Right lobe of liver (tissue), 6 donors: ENCODE measurements around the gene RGL1. TPM values are rescaled to one million over a fixed set of nuclear protein-coding genes. Genes with fewer than 3 reads are reported as not detected.

Experiments used
- ATAC-seq, 4 donors: fragments of 200-7000 bp; cut with Tn5 transposase; one replicate each; pipeline ENCODE4 v1.9.1; 2020; ENCODE audit warnings: mild to moderate bottlenecking in 4 of 4, moderate library complexity in 4 of 4
- DNase-seq, 3 donors: peaks; one replicate each; pipeline ENCODE4 v3.0.0-alpha.2; 2020
- H3K27ac ChIP-seq, 3 donors: fragments of 200-600 bp; one replicate each; pipeline ENCODE4 v1.8.0; 2022
- H3K27me3 ChIP-seq, 2 donors: fragments of 200-600 bp; one replicate each; pipeline ENCODE4 v1.8.0; 2022
- H3K36me3 ChIP-seq, 4 donors: fragments of 200-600 bp; sonication (generic) in 1 of 4; one replicate each; pipeline versions ENCODE4 v1.5.1 to v1.8.0; 2017 to 2022; ENCODE audit warnings: control low read depth in 1 of 4
- H3K4me1 ChIP-seq, 4 donors: fragments of 200-600 bp; sonication (generic) in 1 of 4; one replicate each; pipeline versions ENCODE4 v1.5.1 to v1.8.0; 2017 to 2022; ENCODE audit warnings: control low read depth in 1 of 4
- H3K4me3 ChIP-seq, 3 donors: fragments of 200-600 bp; one replicate each; pipeline ENCODE4 v1.8.0; 2022
- H3K9me3 ChIP-seq, 4 donors: fragments of 200-600 bp; sonication (generic) in 1 of 4; one replicate each; pipeline versions ENCODE4 v1.5.1 to v1.8.0; 2017 to 2022; ENCODE audit warnings: control low read depth in 1 of 4
- CTCF ChIP-seq, 4 donors: fragments of 200-600 bp in 3 of 4; fragments of 450-650 bp in 1 of 4; IDR thresholded peaks; one replicate each; pipeline versions ENCODE4 v1.5.1 to v1.8.0; 2016 to 2022; ENCODE audit warnings: antibody characterized with exemption in 4 of 4, mild to moderate bottlenecking in 2 of 4
- POLR2A ChIP-seq: fragments of 450-650 bp; IDR thresholded peaks from one replicate; pipeline ENCODE4 v1.6.1; 2017; ENCODE audit warnings: antibody characterized with exemption, mild to moderate bottlenecking
- WGBS: methylation state at CpG from one replicate; pipeline ENCODE4 v1.1.6; 2018; ENCODE audit warnings: low coverage, low lambda C conversion rate; ENCODE audit not compliant: insufficient coverage; ENCODE audit errors: missing lambda C conversion rate; 5-methylcytosine and 5-hydroxymethylcytosine counted together
- intact Hi-C, 2 donors: fragments of 100-400 bp; cut with DNase I; formaldehyde crosslinking; loops; one replicate each; pipeline versions ENCODE4 v1.11.2 to v1.14.1; 2022
- total RNA-seq, 6 experiments: library from RNA; depleted of rRNA in 2 of 6; stranded (reverse); fragments of >200 nt in 2 of 6; fragmentation: NEBNext Ultra II Directional in 3 of 6; extraction: Animal tissue kit (Norgen Biotek cat#: 25700) in 3 of 6; gene quantifications; one replicate each; pipeline versions ENCODE4 v1.1.0 to v1.2.4, GENCODE V29; 2016 to 2023
- donor health status: DM: no; HTN: yes; CAD: no.
- donor health status: DM: no; HTN: no; CAD: no.
- donor health status: DM: no; HTN: no; CAD: no.
- donor health status: DM: no; HTN: yes; CAD: no.
- donor health status: DM: no; HTN: yes; CAD: no.

RGL1 gene
- total RNA-seq, 6 experiments from 2014 or later: 5.5 to 13.1 (median 6.9) TPM

DNA sequence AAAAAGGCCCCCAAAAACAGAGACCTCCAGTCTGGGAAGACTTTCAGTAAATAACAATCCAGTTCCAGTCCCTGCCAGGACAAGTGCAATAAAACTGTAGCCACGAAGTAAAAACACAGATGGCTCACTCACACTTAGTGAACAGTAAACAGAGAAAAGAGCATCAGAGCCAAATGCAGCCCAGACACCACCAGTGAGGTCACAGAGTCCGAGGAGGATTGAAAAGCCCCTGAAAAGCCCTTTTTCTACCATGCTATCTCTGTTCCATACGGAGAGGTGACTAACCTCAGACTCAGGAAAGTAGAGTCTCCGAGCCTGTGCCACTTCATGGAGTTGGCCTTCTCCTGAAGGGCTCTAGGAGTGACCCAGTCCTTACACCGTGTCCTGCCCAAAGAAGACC, 148.1 kb downstream of the RGL1 start:
- intact Hi-C loops: no loop called here
- H3K9me3 ChIP-seq: no peaks in the 10 kb centered on the region
- TF ChIP-seq POLR2A (no peak), CTCF (IDR thresholded peaks at IDR 0.05) (no peak)
- 53% methylated on average over 5 of the region's 5 CpGs for WGBS
- H3K4me1 ChIP-seq: no peaks in the 10 kb centered on the region
- ATAC-seq: no peak
- DNase-seq: no peak
- H3K27ac ChIP-seq: no peak overlapping the region
- no peak overlapping the region for H3K4me3 ChIP-seq
- H3K27me3 ChIP-seq: no peaks in the 10 kb centered on the region
- H3K36me3 ChIP-seq: no peaks in the 10 kb centered on the region

DNA sequence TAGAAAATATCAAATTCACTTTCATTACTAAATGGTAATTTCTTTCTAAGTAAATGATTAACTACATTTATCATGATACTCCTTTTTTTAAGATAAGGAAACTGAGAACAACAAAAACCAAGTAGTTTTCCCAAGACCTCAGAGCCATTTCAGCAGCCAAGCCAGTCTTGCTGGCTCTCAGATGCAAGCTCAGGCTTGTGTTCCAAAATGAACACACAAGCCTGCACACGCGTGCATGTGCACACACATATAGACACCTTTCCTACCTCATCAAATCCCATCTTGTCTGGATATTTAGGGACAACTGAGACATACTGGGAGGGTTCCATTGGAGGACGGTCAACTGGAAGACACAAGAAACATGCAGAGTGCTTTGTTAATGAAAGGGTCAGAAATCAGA, 149.6 kb downstream of the RGL1 start:
- no peak overlapping the region for H3K4me3 ChIP-seq
- no peaks in the 10 kb centered on the region for H3K27me3 ChIP-seq
- TF ChIP-seq CTCF (IDR thresholded peaks at IDR 0.05): no peak
- TF ChIP-seq POLR2A: no peak
- ATAC-seq: no peak
- no peaks in the 10 kb centered on the region for H3K4me1 ChIP-seq
- H3K36me3 ChIP-seq: no peaks in the 10 kb centered on the region
- no peak for DNase-seq
- no peak overlapping the region for H3K27ac ChIP-seq
- 100% methylated on average over 3 of the region's 3 CpGs for WGBS
- intact Hi-C loops: no loop called here
- H3K9me3 ChIP-seq: no peaks in the 10 kb centered on the region

- ATAC-seq: peak; percentile 75 to 92 (median 88)
- DNase-seq: no peak
- H3K27me3 ChIP-seq: no peaks in the 10 kb centered on the region
- no peaks in the 10 kb centered on the region for H3K9me3 ChIP-seq
- TF ChIP-seq CTCF (IDR thresholded peaks at IDR 0.05): no peak
- no peak for TF ChIP-seq POLR2A
- intact Hi-C loops: no loop called here
- H3K36me3 ChIP-seq: no peaks in the 10 kb centered on the region
- no peak overlapping the region for H3K4me3 ChIP-seq
- 47% methylated on average over 2 of the region's 2 CpGs for WGBS
- H3K4me1 ChIP-seq: no peaks in the 10 kb centered on the region
- no peak overlapping the region for H3K27ac ChIP-seq
Measured at GRCh38 chr1:183956559-183957188, 151.8 kb downstream of the RGL1 start.

DNA sequence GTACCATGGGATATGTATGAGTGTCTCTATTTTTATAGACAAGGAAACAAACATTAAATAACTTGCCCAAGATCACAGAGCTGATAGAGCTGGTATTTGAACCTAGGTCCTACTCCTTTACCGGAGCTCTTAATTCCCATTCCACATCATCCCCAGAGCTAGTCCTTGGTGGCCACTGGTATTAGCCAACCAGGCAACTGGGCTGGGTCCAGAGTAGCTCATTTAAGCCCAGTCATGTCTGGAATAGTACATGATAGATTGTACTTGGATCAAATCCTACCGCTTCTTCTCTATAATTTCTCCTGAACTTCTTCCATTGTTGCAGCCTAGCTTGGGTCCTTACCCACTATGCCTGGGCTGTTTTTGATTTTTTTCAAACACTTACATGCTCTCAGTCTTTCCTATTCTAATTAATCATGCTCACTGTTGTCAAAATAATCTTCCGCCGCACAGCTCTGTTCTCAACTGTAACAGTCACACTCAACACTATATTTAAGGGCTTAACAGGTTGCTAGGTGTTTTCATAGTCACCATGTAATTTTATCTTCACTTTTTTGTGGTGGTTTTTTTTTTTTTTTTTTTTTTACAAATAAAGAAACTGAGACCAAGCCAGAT, 152.4 kb downstream of the RGL1 start:
- ATAC-seq: no peak
- 67% methylated on average over 4 of the region's 4 CpGs for WGBS
- Histone ChIP-seq H3K27ac (no peak overlapping the region), H3K27me3 (no peaks in the 10 kb centered on the region), H3K4me1 (no peaks in the 10 kb centered on the region), H3K9me3 (no peaks in the 10 kb centered on the region), H3K36me3 (no peaks in the 10 kb centered on the region), H3K4me3 (no peak overlapping the region)
- DNase-seq: no peak
- TF ChIP-seq POLR2A (no peak), CTCF (IDR thresholded peaks at IDR 0.05) (no peak)
- intact Hi-C loops: no loop called here
